IMR-90 (cell line): Measurements from ENCODE around the gene FAM110C. TPM values are rescaled to one million over a fixed set of nuclear protein-coding genes. Genes with fewer than 3 reads are reported as not detected.

Experiments used
- ATAC-seq: fragments of 200-7000 bp; cut with Tn5 transposase; 2 replicates; pipeline ENCODE4 v1.9.1; 2020; ENCODE audit warnings: low read depth, mild to moderate bottlenecking, moderate library complexity
- BruUV-seq: library from RNA; stranded (reverse); fragments of 400-500 nt; replicated peaks from 2 replicates; lab custom pipeline; 2021; lab: Mats Ljungman, UMichigan
- CTCF ChIA-PET: fragments of 300-600 bp; formaldehyde crosslinking; extraction: SDS; loops from one replicate; lab custom pipeline; 2021; ENCODE audit warnings: antibody characterized with exemption; lab: Yijun Ruan, JAX
- POLR2A ChIA-PET: fragments of 300-600 bp; sonication (Branson Sonifier 250); formaldehyde crosslinking; loops from one replicate; lab custom pipeline; 2022; ENCODE audit warnings: antibody characterized with exemption; ENCODE audit not compliant: unreplicated experiment; lab: Charles Lee
- DNase-seq: peaks from one replicate; pipeline ENCODE4 v3.0.0; 2013
- H2AFZ ChIP-seq: replicated peaks from 2 replicates; pipeline ENCODE3; 2013; ENCODE audit warnings: low read length, mild to moderate bottlenecking; ENCODE audit not compliant: poor library complexity
- H2AK5ac ChIP-seq: 2 replicates; pipeline ENCODE4 v1.6.1; 2013; ENCODE audit warnings: low read depth, low read length, inconsistent platforms
- H2AK9ac ChIP-seq: replicated peaks from 2 replicates; pipeline ENCODE3; 2013; ENCODE audit warnings: mild to moderate bottlenecking, low read depth, low read length, moderate library complexity; ENCODE audit not compliant: poor library complexity
- H2BK120ac ChIP-seq: 2 replicates; pipeline ENCODE4 v1.6.1; 2013; ENCODE audit warnings: low read depth, low read length, inconsistent platforms
- H2BK15ac ChIP-seq: 3 replicates; pipeline ENCODE4 v1.6.1; 2013; ENCODE audit warnings: low read depth, low read length, inconsistent platforms
- H2BK20ac ChIP-seq: 2 replicates; pipeline ENCODE4 v1.6.1; 2013; ENCODE audit warnings: low read depth, mild to moderate bottlenecking, inconsistent platforms, low read length, moderate library complexity
- H2BK5ac ChIP-seq: 2 replicates; pipeline ENCODE4 v1.6.1; 2013; ENCODE audit warnings: mild to moderate bottlenecking, low read depth, low read length, inconsistent platforms; ENCODE audit not compliant: poor library complexity, severe bottlenecking
- H3K14ac ChIP-seq: replicated peaks from 2 replicates; pipeline ENCODE4 v1.6.1; 2013; ENCODE audit warnings: low read depth, low read length, inconsistent platforms
- H3K18ac ChIP-seq: 2 replicates; pipeline ENCODE4 v1.6.1; 2013; ENCODE audit warnings: low read depth, low read length, control low read depth
- H3K23ac ChIP-seq: 2 replicates; pipeline ENCODE4 v1.6.1; 2013; ENCODE audit warnings: low read depth, low read length, inconsistent platforms
- H3K27ac ChIP-seq: 2 replicates; pipeline ENCODE4 v1.5.1; 2013; ENCODE audit warnings: mild to moderate bottlenecking, control low read depth, low read length; ENCODE audit not compliant: insufficient read depth
- H3K27me3 ChIP-seq: 2 replicates; pipeline ENCODE4 v1.6.1; 2013; ENCODE audit warnings: low read length; ENCODE audit not compliant: control insufficient read depth, insufficient read depth
- H3K36me3 ChIP-seq: 2 replicates; pipeline ENCODE4 v1.6.1; 2013; ENCODE audit warnings: low read length, mixed read lengths; ENCODE audit not compliant: control insufficient read depth, insufficient read depth
- H3K4ac ChIP-seq: 2 replicates; pipeline ENCODE4 v1.6.1; 2013; ENCODE audit warnings: low read depth, low read length, inconsistent platforms
- H3K4me1 ChIP-seq: 2 replicates; pipeline ENCODE4 v1.6.1; 2013; ENCODE audit warnings: low read length, mixed read lengths; ENCODE audit not compliant: control insufficient read depth, insufficient read depth
- H3K4me2 ChIP-seq: 2 replicates; pipeline ENCODE4 v1.6.1; 2013; ENCODE audit warnings: low read depth, mild to moderate bottlenecking, control low read depth, low read length, moderate library complexity
- H3K4me3 ChIP-seq: 2 replicates; pipeline ENCODE4 v1.5.1; 2013; ENCODE audit warnings: low read depth, mild to moderate bottlenecking, control low read depth, low read length, moderate library complexity; ENCODE audit not compliant: insufficient read depth
- H3K56ac ChIP-seq: 2 replicates; pipeline ENCODE4 v1.6.1; 2013; ENCODE audit warnings: low read length, inconsistent platforms; ENCODE audit not compliant: insufficient read depth; ENCODE audit errors: extremely low read depth
- H3K79me1 ChIP-seq, 2 experiments: 2 replicates each; pipeline ENCODE4 v1.6.1; 2013; ENCODE audit warnings: low read length in 2 of 2, inconsistent platforms in 1 of 2, low read depth in 1 of 2
- H3K9ac ChIP-seq: 2 replicates; pipeline ENCODE4 v1.6.1; 2013; ENCODE audit warnings: low read depth, low read length, control low read depth
- H3K9me1 ChIP-seq: 2 replicates; pipeline ENCODE4 v1.6.1; 2013; ENCODE audit warnings: low read length, inconsistent platforms; ENCODE audit not compliant: insufficient read depth
- H3K9me3 ChIP-seq: 2 replicates; pipeline ENCODE4 v1.6.1; 2013; ENCODE audit warnings: low read length; ENCODE audit not compliant: control insufficient read depth, insufficient read depth
- H4K20me1 ChIP-seq: 2 replicates; pipeline ENCODE4 v1.6.1; 2013; ENCODE audit warnings: low read length, inconsistent platforms; ENCODE audit not compliant: insufficient read depth
- H4K5ac ChIP-seq: 2 replicates; pipeline ENCODE4 v1.6.1; 2013; ENCODE audit warnings: mild to moderate bottlenecking, low read depth, low read length, control low read depth
- H4K8ac ChIP-seq, 2 experiments: 2 replicates each; pipeline ENCODE4 v1.6.1; 2013; ENCODE audit warnings: low read depth in 2 of 2, low read length in 2 of 2, control low read depth in 1 of 2, inconsistent platforms in 1 of 2
- H4K91ac ChIP-seq: 2 replicates; pipeline ENCODE4 v1.6.1; 2013; ENCODE audit warnings: low read depth, low read length, inconsistent platforms; ENCODE audit not compliant: insufficient read depth
- BHLHE40 ChIP-seq: fragments of 150-350 bp; IDR thresholded peaks from 2 replicates; pipeline ENCODE4 v1.6.1; 2016; ENCODE audit warnings: mild to moderate bottlenecking, low read depth, low read length
- CTCF ChIP-seq: conservative IDR thresholded peaks from 2 replicates; pipeline ENCODE4 v1.5.1; 2012; ENCODE audit warnings: mild to moderate bottlenecking, low read depth, low read length, improper control_type of control experiment
- ELK1 ChIP-seq: fragments of 150-350 bp; IDR thresholded peaks from 2 replicates; pipeline ENCODE4 v1.6.1; 2016; ENCODE audit warnings: low read depth, mild to moderate bottlenecking, low read length, moderate library complexity, borderline replicate concordance
- FOS ChIP-seq: fragments of 150-350 bp; IDR thresholded peaks from 2 replicates; pipeline ENCODE4 v1.6.1; 2016; ENCODE audit warnings: low read depth, low read length
- MAFK ChIP-seq: IDR thresholded peaks from 2 replicates; pipeline ENCODE4 v1.6.1; 2012; ENCODE audit warnings: low read depth, low read length, improper control_type of control experiment
- MAZ ChIP-seq: IDR thresholded peaks from 2 replicates; pipeline ENCODE4 v1.6.1; 2012; ENCODE audit warnings: low read depth, mild to moderate bottlenecking, low read length, improper control_type of control experiment, moderate library complexity, borderline replicate concordance
- NFE2L2 ChIP-seq: fragments of 150-350 bp; IDR thresholded peaks from 2 replicates; pipeline ENCODE4 v1.6.1; 2016; ENCODE audit warnings: low read depth, mild to moderate bottlenecking, low read length
- RAD21 ChIP-seq: IDR thresholded peaks from 2 replicates; pipeline ENCODE4 v1.6.1; 2012; ENCODE audit warnings: low read length, improper control_type of control experiment
- RCOR1 ChIP-seq: IDR thresholded peaks from 2 replicates; pipeline ENCODE4 v1.6.1; 2012; ENCODE audit warnings: mild to moderate bottlenecking, low read length, improper control_type of control experiment; ENCODE audit not compliant: insufficient replicate concordance
- USF2 ChIP-seq: fragments of 150-350 bp; IDR thresholded peaks from 2 replicates; pipeline ENCODE4 v1.6.1; 2017; ENCODE audit warnings: mild to moderate bottlenecking, antibody characterized with exemption, low read length, low read depth
- WGBS, 2 experiments: methylation state at CpG; one replicate each; pipeline versions ENCODE4 v1.1.5 to v1.1.7; 2013; ENCODE audit warnings: missing lambda C conversion rate in 2 of 2; ENCODE audit not compliant: insufficient read length in 1 of 2; ENCODE audit errors: extremely low coverage in 2 of 2; 5-methylcytosine and 5-hydroxymethylcytosine counted together
- dilution Hi-C: fragments of 300-500 bp; cut with HindIII; formaldehyde crosslinking; loops from one replicate; pipeline ENCODE4 v1.14.3; 2018; ENCODE audit warnings: low sequenced_read_pairs; ENCODE audit not compliant: unreplicated experiment
- in situ Hi-C: fragments of 300-500 bp; cut with MboI; formaldehyde crosslinking; loops from 3 replicates; pipeline ENCODE4 v1.14.3; 2019; ENCODE audit warnings: low sequenced_read_pairs, inconsistent platforms, mixed read lengths
- intact Hi-C: fragments of 100-400 bp; cut with micrococcal nuclease; formaldehyde crosslinking; loops from 2 replicates; pipeline ENCODE4 v1.10.0; 2022
- polyA plus RNA-seq, 3 experiments: library from polyadenylated mRNA; depleted of rRNA; stranded (reverse); fragments of >200 nt; gene quantifications; 2 replicates each; pipeline ENCODE4 v1.2.3, GENCODE V29; 2012; ENCODE audit warnings: low replicate concordance in 1 of 3
- total RNA-seq: library from RNA; depleted of rRNA; stranded (reverse); fragments of >200 nt; gene quantifications from 2 replicates; pipeline ENCODE4 v1.2.3, GENCODE V29; 2012

FAM110C gene
- total and polyA plus RNA-seq, 2 of the 4 experiments (the other 2 are of a cell fraction), result not detected

GRCh38 chr2:65121-65520 is 18.8 kb upstream of the FAM110C start:
- Histone ChIP-seq H3K79me1 (no peaks in the 10 kb centered on the region), H3K18ac (no peak overlapping the region), H3K4me2 (no peak overlapping the region), H2BK5ac (no peak overlapping the region), H4K8ac (no peak overlapping the region), H3K4ac (no peak overlapping the region), H3K9me3 (peaks cover 20% of the 10 kb centered on the region), H4K5ac (no peak overlapping the region), H2AK5ac (no peak overlapping the region), H3K27ac (no peak overlapping the region), H3K14ac (no peak overlapping the region), H3K9ac (no peak overlapping the region), H3K27me3 (no peaks in the 10 kb centered on the region), H3K4me1 (no peaks in the 10 kb centered on the region), H4K20me1 (no peaks in the 10 kb centered on the region), H3K36me3 (no peaks in the 10 kb centered on the region), H3K56ac (no peak overlapping the region), H3K23ac (no peak overlapping the region), H2BK15ac (no peak overlapping the region), H3K9me1 (no peaks in the 10 kb centered on the region), H4K91ac (no peak overlapping the region), H2BK120ac (no peak overlapping the region), H2AFZ (no peak overlapping the region), H2AK9ac (no peak overlapping the region), H3K4me3 (no peak overlapping the region), H2BK20ac (no peak overlapping the region)
- no peak for DNase-seq
- TF ChIP-seq CTCF (no peak), NFE2L2 (no peak), FOS (no peak), BHLHE40 (no peak), ELK1 (no peak), RAD21 (no peak), MAFK (no peak), RCOR1 (no peak), MAZ (no peak), USF2 (no peak)
- ChIA-PET POLR2A (no interaction called here), CTCF (no interaction called here)
- no TSS peak for BruUV-seq
- dilution Hi-C loops (no loop called here), in situ Hi-C loops (no loop called here), intact Hi-C loops (no loop called here)
- ATAC-seq, result no peak
- no CpG with 5 or more reads among the region's 4 CpGs for WGBS, 2 experiments
